Ecto neural progenitor cell (in vitro differentiated cells): ENCODE data around the gene PLCE1.

Source experiments
- DNase-seq: peaks from one replicate; pipeline ENCODE4 v3.0.0-alpha.2; 2018; ENCODE audit warnings: low spot score

The PLCE1 gene

DNA sequence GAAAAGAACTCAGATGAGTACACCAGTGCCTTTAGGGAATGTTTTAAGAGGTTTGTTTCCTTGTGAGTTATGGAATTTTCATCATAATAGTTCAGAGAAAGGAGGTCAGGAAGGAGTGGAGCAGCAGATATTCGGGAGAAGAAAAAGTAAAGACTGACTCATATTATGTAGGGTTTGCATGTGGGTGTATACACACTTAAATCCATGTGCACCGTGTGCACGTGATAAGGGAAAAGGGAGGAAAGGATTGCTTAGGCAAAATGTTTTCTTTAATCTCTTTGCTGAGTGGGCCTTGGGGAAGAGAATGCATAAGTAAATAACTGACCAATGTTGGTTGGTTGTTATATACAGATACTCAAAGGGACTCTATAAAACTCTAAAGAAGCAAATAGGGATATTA lies 30.2 kb downstream of the PLCE1 start:
- no peak for DNase-seq

DNA sequence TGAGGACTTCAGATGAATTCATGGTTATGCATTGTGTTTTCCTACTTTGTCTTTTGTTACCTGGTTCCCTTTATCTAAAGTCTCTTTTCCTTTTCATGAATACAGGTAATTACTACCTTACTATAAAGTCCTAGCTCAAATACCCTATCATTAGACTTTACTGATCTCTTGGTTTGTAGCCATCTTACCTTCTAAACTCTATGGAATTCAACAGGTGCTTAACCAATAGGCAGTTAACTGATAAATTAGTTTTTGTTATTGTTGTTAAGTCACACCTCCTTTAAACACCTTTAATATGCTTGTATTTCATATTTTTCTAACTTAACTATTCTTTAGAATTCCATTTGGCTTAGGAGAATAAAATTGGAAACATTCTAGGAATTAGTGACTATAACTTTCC lies 30.7 kb downstream of the PLCE1 start:
- DNase-seq, result no peak

DNA sequence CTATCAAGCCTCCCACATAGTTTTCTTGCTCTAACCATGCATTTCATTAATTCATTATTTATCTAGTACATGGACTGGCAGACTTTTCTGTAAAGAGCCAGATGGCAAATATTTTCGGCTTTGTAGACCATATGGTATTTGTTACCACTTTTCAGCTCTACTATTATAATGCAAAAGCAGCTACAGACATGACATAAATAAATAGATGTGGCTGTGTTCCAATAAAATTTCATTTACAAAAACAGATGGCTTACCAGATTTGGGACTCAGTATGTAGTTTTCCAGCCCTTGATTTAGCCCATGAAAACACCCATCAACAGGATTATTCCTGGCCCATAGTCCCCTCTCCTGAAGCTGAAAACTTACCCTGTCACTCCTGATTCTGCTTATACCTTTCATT lies 32.1 kb downstream of the PLCE1 start:
- no peak for DNase-seq

DNA sequence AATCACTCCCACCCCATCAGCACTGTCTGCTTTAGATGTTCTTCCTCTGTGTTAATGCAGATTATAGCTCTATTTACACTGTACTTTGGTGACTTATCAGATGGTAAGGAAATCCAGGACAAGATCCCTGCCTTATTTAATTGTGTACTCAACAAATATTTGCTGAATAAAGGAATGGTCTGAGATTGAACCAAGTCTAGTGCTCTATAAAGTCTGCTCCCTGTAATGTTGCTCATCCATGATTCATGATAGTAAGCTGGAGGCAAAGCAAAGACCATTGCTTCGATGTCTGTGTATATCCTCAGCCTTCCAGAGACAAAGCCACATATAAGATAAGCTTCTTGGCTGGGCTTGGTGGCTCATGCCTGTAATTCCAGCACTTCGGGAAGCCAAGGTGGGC lies 33.5 kb downstream of the PLCE1 start:
- DNase-seq, result no peak

DNA sequence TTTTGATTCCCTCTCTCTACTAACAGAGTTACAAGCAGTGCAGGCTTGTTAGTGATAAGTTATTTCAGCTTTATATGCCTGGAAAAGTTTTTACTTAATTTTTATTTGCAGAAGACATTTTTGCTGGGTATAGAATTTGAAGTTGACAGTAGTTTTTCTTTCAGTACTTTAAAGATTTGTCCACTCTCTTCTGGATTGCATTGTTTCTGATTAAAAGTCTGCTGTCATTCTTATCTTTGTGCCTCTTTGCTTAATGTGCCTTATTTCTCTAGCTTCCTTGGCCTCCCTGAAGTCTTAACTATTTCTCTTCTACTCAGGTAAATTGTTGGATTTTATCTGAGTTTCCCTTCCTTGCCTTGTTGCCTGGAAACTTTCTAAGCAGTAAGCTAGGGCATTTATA lies 36.2 kb downstream of the PLCE1 start:
- no peak for DNase-seq

DNA sequence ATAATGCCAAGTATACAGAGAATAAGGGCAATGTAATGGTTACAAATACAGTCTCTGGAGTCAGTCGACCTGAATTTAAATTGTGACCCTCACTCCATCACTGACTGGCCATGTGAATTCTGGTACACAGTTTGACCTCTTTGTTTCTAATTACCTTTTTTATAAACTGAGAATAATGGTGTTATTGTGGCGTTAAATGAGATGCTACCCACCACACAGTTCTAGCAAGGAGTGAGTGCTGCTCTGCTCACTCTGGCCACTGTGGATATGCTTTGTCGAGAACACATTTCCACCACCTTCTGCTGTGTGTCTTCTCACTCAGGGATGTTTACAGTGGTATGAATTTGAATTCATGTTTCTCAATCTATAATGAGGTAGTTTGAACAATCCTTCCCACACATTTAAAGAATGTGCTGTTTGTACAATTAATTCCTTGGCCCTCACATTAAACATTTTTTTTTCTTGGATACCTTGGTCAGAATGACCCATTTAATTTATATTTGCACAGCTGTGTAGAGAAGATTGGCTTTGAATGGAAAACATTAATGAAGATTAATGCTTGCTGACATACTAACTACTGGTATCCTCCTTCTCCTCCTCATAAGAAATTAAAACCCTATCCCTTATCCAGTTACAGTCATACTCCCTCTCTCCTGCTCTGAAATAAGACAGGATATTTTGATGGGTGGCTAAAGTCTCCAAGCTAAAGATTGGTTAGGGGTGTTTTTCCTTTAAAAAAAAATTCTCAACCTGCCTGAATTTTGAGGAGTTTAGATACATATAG lies 42.4 kb downstream of the PLCE1 start:
- DNase-seq, result no peak

DNA sequence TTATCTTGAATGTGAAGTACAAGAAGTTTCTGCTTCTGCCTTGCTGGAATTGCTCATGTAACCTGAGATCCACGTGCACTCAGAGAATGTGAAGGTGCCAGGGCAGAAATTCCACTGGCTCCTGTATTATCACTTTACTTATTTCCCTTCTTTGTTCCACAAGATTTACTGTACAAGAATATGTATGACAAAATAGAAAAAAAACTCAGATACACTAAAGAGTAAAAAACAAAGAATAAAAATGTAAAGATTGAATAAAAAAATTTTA lies 43.0 kb downstream of the PLCE1 start:
- no peak for DNase-seq

DNA sequence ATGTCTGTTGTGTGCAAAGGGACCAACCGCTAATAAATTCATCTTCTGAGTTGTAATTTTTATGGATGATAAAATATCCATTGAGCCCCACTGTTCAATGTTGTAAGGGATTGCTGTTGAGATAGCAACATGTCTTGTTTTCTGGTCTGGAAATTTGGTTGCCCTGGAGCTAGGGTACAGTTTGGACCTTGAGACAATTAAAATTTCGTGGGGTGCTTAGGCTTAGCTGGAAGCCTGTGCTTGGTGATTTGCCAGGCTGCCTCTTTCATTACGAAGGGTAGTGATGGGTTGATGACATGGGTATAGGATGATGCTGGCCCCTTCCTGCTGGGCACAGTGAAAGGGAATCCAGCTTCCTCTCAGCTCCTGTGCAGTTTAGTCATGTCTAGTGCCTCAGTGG lies 43.6 kb downstream of the PLCE1 start:
- DNase-seq, result no peak

DNA sequence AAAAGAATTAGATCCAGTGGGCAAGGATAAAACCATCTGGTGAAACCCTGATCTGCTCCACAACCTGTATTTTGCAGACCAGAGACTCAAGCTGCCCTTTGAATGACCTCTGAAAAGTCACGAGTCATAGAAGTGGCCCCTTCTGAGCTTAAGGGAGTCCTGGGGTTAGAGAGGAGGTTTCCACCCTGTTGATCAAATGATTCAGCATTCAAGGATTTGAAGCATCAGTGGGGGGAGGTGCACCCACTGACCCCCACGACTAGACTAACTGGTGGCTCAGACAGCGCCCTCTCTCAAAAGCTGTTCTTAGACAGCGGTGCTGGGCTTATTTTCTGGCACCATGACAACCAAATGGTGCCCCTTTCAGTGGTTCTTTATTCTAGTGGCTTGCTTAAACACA lies 44.3 kb downstream of the PLCE1 start:
- DNase-seq, result no peak

DNA sequence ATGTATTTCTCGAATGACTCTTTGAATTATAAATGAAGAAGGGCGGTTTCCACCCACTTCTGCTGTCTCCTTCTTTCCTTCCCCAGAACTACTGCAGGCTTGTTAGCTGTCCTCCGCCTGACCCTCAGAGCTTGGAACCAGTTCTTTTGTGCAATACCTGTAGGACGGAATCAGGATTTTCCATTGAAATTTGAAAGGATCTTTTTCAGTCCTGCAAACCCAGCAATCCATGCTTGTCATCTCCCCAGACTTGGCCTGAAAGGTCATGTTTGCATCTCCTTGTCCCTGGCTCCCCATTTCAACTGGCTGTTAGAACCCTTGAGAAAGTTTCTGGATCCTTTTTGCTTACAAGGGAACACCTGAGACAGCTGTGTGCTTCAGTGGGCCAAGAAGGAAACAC lies 47.5 kb downstream of the PLCE1 start:
- no peak for DNase-seq

DNA sequence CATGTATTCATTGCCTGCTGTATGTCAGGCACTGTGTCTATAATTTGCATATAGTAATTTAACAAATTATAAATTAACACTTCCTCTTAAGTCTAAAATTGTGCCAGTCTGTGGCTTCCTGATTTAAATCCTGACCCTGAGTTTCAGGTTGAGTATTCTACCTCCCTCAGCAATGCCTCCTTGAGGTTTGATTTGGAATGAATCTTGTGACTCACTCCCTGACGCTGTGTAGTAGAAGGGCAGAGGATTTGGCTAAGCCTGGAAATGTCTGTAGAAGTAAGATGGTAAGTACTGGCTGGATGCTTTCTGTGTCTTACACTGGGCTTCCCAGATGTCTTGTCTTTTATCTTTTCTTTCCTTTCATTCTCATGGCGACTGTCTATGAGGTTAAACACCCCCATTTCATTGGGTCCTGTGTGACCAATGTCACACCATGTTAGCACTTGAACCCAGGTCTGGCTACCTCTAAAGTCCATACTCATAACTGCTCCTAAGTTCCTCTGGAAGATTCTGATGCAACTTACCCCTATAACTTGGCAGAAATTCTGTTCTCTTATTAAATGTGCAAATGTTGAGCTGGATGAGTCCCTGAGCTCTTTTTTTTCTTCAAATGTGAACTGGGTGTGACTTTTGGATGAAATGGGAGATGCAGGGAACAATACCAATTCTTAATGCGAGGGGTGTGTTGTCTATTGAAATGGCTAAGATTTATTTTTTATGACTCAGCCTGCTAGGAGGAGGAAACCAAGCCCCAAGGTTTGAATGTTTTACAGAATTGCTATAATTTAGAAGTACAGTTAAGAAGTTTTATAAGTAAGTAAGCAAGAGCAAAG lies 48.5 kb downstream of the PLCE1 start:
- DNase-seq, result no peak

DNA sequence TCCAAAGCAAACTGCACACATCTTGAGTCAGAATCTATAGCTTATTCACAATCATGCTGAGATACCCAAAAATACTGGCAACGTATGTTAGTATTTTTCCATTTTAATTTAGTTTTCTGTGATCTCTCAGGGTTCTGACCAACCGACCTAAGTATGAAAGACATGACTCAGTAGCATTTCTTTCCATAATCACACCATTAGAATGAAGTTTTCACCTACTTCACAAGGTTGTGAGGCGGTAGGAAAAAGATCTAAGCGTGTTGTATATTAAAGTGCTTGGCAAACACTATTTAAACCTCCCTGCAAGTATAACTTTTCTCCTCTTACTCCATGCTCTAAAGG lies 49.1 kb downstream of the PLCE1 start:
- no peak for DNase-seq
